Measurements from ENCODE around the gene AKT1S1.

The AKT1S1 gene

GRCh38 chr19:49856574-49857021 is 20.6 kb downstream of the AKT1S1 start:
- TF ChIP-seq CTCF (IDR thresholded peaks at IDR 0.05; ENCODE audit: low read depth, low read length, missing control alignments): no peak
- no peak for DNase-seq (ENCODE audit: low read depth)
- H3K4me3 ChIP-seq (ENCODE audit: low read depth, low read length): no peak overlapping the region

GRCh38 chr19:49855676-49856573 is 21.2 kb downstream of the AKT1S1 start:
- DNase-seq (ENCODE audit: low read depth): no peak
- no peak overlapping the region for H3K4me3 ChIP-seq (ENCODE audit: low read depth, low read length)
- no peak for TF ChIP-seq CTCF (IDR thresholded peaks at IDR 0.05; ENCODE audit: low read depth, low read length, missing control alignments)

GRCh38 chr19:49855277-49855675 is 21.9 kb downstream of the AKT1S1 start:
- DNase-seq (ENCODE audit: low read depth): no peak
- TF ChIP-seq CTCF (IDR thresholded peaks at IDR 0.05; ENCODE audit: low read depth, low read length, missing control alignments): no peak
- no peak overlapping the region for H3K4me3 ChIP-seq (ENCODE audit: low read depth, low read length)

GRCh38 chr19:49854378-49855263 is 22.5 kb downstream of the AKT1S1 start:
- DNase-seq (ENCODE audit: low read depth): no peak
- no peak for TF ChIP-seq CTCF (IDR thresholded peaks at IDR 0.05; ENCODE audit: low read depth, low read length, missing control alignments)
- H3K4me3 ChIP-seq (ENCODE audit: low read depth, low read length): no peak overlapping the region

GRCh38 chr19:49853852-49854377 is 23.2 kb downstream of the AKT1S1 start:
- no peak for DNase-seq (ENCODE audit: low read depth)
- no peak overlapping the region for H3K4me3 ChIP-seq (ENCODE audit: low read depth, low read length)
- no peak for TF ChIP-seq CTCF (IDR thresholded peaks at IDR 0.05; ENCODE audit: low read depth, low read length, missing control alignments)

- no peak for TF ChIP-seq CTCF (IDR thresholded peaks at IDR 0.05; ENCODE audit: low read depth, low read length, missing control alignments)
- DNase-seq (ENCODE audit: low read depth): no peak
- H3K4me3 ChIP-seq (ENCODE audit: low read depth, low read length): no peak overlapping the region; the same call in 1 of the 2 replicates
Measured at GRCh38 chr19:49852631-49853126, 24.5 kb downstream of the AKT1S1 start.
